ENCODE data around the gene POU1F1.

The POU1F1 gene

GRCh38 chr3:87218560-87218959 is 57.8 kb downstream of the POU1F1 start:
- TF ChIP-seq CTCF (IDR thresholded peaks at IDR 0.05; ENCODE audit: unreplicated experiment in 3 of 3) = no peak
- Mint-ChIP-seq H3K27ac (no peak overlapping the region), H3K4me1 (no peaks in the 10 kb centered on the region), H3K9me3 (no peaks in the 10 kb centered on the region), H3K4me3 (no peak overlapping the region), H3K27me3 (ENCODE audit: low read depth) (peaks cover 3% of the 10 kb centered on the region), H3K36me3 (ENCODE audit: low read depth) (no peaks in the 10 kb centered on the region)
